ENCODE measurements around the gene GPA33.

DNA sequence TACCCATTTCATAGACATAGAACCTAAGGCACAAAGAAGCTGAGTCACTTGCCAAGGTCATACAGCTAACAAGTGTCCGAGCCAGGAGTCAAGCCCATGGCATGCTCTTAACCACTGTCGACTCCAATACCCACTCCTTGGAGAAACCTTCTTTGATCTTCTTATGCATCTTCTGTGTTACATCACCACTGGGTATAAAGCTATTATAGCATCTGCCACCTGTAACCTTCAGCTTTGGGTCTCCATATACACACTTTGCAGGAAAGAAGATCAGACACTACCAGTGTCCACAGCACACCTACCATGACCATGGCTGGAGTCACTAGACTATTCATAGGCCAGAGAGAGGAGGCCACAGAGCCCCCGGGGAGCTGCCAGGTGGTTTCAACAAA is 29.1 kb downstream of the GPA33 start:
- TF ChIP-seq, protein P1, sequence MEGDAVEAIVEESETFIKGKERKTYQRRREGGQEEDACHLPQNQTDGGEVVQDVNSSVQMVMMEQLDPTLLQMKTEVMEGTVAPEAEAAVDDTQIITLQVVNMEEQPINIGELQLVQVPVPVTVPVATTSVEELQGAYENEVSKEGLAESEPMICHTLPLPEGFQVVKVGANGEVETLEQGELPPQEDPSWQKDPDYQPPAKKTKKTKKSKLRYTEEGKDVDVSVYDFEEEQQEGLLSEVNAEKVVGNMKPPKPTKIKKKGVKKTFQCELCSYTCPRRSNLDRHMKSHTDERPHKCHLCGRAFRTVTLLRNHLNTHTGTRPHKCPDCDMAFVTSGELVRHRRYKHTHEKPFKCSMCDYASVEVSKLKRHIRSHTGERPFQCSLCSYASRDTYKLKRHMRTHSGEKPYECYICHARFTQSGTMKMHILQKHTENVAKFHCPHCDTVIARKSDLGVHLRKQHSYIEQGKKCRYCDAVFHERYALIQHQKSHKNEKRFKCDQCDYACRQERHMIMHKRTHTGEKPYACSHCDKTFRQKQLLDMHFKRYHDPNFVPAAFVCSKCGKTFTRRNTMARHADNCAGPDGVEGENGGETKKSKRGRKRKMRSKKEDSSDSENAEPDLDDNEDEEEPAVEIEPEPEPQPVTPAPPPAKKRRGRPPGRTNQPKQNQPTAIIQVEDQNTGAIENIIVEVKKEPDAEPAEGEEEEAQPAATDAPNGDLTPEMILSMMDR (IDR thresholded peaks at IDR 0.05; ENCODE audit: low read depth, low read length): no peak
- TF ChIP-seq EZH2phosphoT487 (IDR thresholded peaks at IDR 0.05; ENCODE audit: low read depth): no peak

All from OCI-LY3 (cell line).